SIG-M5 (cell line): ENCODE measurements around the gene KANK2.
A peak's percentile ranks its signal among the peaks of the same experiment; 100 is the strongest.
"Not testable (repeated sequence)": the region's sequence is repeated elsewhere in the genome, so short reads cannot be mapped to it uniquely, and the experiment has no call there.

Experiments
- DNase-seq: peaks from one replicate; lab custom pipeline; 2025; lab: John Stamatoyannopoulos, UW

The KANK2 gene

GRCh38 chr19:11172576-11172975, 24.8 kb downstream of the KANK2 start:
- DNase-seq: no peak

- DNase-seq: no peak
These were observed 26.2 kb downstream of the KANK2 start for GRCh38 chr19:11171144-11171543.

GRCh38 chr19:11169896-11170678, 27.3 kb downstream of the KANK2 start:
- DNase-seq: no peak

GRCh38 chr19:11168568-11168967, 28.8 kb downstream of the KANK2 start:
- no peak for DNase-seq

GRCh38 chr19:11166281-11167142, 30.8 kb downstream of the KANK2 start:
- DNase-seq: no peak

GRCh38 chr19:11165486-11166030, 31.8 kb downstream of the KANK2 start:
- DNase-seq: no peak

- DNase-seq: no peak
These were observed 32.4 kb downstream of the KANK2 start for GRCh38 chr19:11164879-11165406.

- DNase-seq: no peak
These were observed 33.0 kb downstream of the KANK2 start for GRCh38 chr19:11164296-11164695.

GRCh38 chr19:11160440-11160768, 36.9 kb downstream of the KANK2 start:
- not testable (repeated sequence) for DNase-seq

- DNase-seq: no peak
These were observed 37.5 kb downstream of the KANK2 start for GRCh38 chr19:11159598-11160439.

- peak; percentile 88 for DNase-seq
These were observed 41.8 kb downstream of the KANK2 start, which contains the start of gene SPC24 for GRCh38 chr19:11155373-11156120. TSS of gene SPC24 (minus strand) at chr19:11155782. CDS start at chr19:11155776, 6 bp downstream.

GRCh38 chr19:11154683-11155047, 42.7 kb downstream of the KANK2 start:
- DNase-seq: no peak

GRCh38 chr19:11152318-11153062, 44.9 kb downstream of the KANK2 start:
- DNase-seq: no peak

- no peak for DNase-seq
These were observed 46.2 kb downstream of the KANK2 start for GRCh38 chr19:11151181-11151580.

- no peak for DNase-seq
These were observed 49.3 kb downstream of the KANK2 start for GRCh38 chr19:11148001-11148400.

GRCh38 chr19:11145536-11145924, 51.8 kb downstream of the KANK2 start:
- DNase-seq: no peak

- no peak for DNase-seq
These were observed 54.7 kb downstream of the KANK2 start for GRCh38 chr19:11142528-11143171.

- DNase-seq: no peak
These were observed 55.3 kb downstream of the KANK2 start for GRCh38 chr19:11141937-11142527.

- DNase-seq: no peak
These were observed 56.4 kb downstream of the KANK2 start for GRCh38 chr19:11140896-11141295.
